Parathyroid adenoma (tissue), 2 donors: Measurements from ENCODE around the gene LATS2.
"Not testable (repeated sequence)": the region's sequence is repeated elsewhere in the genome, so short reads cannot be mapped to it uniquely, and the experiment has no call there.

Experiments used
- H2AFZ ChIP-seq: fragments of 300-600 bp; sonication (generic); one replicate; pipeline ENCODE4 v1.7.0; 2017; ENCODE audit warnings: antibody characterized with exemption, mild to moderate bottlenecking
- H3K27ac ChIP-seq: fragments of 300-600 bp; sonication (generic); one replicate; pipeline ENCODE4 v1.7.0; 2017
- H3K27me3 ChIP-seq: fragments of 300-600 bp; sonication (generic); one replicate; pipeline ENCODE4 v1.7.0; 2017; ENCODE audit warnings: low read length; ENCODE audit not compliant: control insufficient read depth, insufficient read depth
- H3K36me3 ChIP-seq: fragments of 300-600 bp; sonication (generic); one replicate; pipeline ENCODE4 v1.7.0; 2017; ENCODE audit warnings: low read length; ENCODE audit not compliant: control insufficient read depth, insufficient read depth
- H3K4me1 ChIP-seq: fragments of 300-600 bp; sonication (generic); one replicate; pipeline ENCODE4 v1.7.0; 2017; ENCODE audit warnings: control low read depth
- H3K4me2 ChIP-seq: fragments of 300-600 bp; sonication (generic); one replicate; pipeline ENCODE4 v1.7.0; 2017; ENCODE audit warnings: low read length
- H3K4me3 ChIP-seq: fragments of 300-600 bp; sonication (generic); one replicate; pipeline ENCODE4 v1.7.0; 2017; ENCODE audit warnings: low read depth, low read length
- H3K79me2 ChIP-seq: fragments of 300-600 bp; sonication (generic); one replicate; pipeline ENCODE4 v1.7.0; 2017; ENCODE audit warnings: control low read depth
- H3K9ac ChIP-seq: fragments of 300-600 bp; sonication (generic); one replicate; pipeline ENCODE4 v1.7.0; 2017; ENCODE audit warnings: mild to moderate bottlenecking
- H3K9me3 ChIP-seq: fragments of 300-600 bp; sonication (generic); one replicate; pipeline ENCODE4 v1.7.0; 2017; ENCODE audit warnings: low read length; ENCODE audit not compliant: control insufficient read depth
- TF ChIP-seq, protein P1 (sequence below): fragments of 300-600 bp; sonication (generic); IDR thresholded peaks from one replicate; pipeline ENCODE4 v1.7.0; 2017; ENCODE audit warnings: antibody characterized with exemption, mild to moderate bottlenecking
- donor health status: primary hyperparathyroidism.

The LATS2 gene

DNA sequence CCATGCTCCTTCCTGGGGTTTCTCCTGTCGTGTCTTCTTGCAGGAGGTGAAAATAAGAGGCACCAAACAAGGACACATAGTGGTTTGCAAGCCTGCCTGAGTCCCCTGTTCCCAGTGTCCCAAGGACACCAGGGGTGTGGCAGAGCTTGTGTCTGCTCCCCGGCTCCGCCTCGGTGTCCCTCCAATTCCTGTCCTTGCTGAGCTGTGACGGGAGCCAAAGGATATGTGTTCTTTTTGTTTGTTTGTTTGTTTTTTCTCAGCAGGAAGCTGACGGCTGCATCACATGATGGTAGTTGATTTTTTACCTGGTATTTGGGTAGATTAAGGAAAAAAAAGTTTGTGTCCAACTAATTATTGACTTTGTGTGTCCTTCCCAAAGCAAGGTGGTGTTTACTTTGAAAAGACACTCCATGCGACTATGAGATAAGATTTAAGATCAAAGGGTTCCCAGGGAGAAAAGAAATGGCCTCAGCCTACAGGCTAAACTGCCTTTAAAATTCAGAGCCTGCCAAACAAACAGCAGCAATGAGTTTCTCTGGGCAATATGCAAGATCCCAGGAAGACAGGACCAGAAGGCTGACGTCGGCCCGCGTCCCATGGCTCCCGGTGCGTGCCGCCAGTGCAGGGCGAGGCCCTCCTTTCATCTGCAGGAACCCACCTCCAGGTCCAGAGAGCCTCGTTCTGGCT, 108.0 kb downstream of the LATS2 start:
- Histone ChIP-seq H3K27ac (no peak overlapping the region), H3K4me1 (no peaks in the 10 kb centered on the region), H3K9me3 (no peaks in the 10 kb centered on the region), H3K4me3 (no peak overlapping the region), H2AFZ (no peak overlapping the region), H3K36me3 (no peaks in the 10 kb centered on the region), H3K27me3 (no peaks in the 10 kb centered on the region), H3K9ac (no peak overlapping the region), H3K4me2 (no peak overlapping the region), H3K79me2 (no peaks in the 10 kb centered on the region)
- TF ChIP-seq, protein P1, sequence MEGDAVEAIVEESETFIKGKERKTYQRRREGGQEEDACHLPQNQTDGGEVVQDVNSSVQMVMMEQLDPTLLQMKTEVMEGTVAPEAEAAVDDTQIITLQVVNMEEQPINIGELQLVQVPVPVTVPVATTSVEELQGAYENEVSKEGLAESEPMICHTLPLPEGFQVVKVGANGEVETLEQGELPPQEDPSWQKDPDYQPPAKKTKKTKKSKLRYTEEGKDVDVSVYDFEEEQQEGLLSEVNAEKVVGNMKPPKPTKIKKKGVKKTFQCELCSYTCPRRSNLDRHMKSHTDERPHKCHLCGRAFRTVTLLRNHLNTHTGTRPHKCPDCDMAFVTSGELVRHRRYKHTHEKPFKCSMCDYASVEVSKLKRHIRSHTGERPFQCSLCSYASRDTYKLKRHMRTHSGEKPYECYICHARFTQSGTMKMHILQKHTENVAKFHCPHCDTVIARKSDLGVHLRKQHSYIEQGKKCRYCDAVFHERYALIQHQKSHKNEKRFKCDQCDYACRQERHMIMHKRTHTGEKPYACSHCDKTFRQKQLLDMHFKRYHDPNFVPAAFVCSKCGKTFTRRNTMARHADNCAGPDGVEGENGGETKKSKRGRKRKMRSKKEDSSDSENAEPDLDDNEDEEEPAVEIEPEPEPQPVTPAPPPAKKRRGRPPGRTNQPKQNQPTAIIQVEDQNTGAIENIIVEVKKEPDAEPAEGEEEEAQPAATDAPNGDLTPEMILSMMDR = no peak

DNA sequence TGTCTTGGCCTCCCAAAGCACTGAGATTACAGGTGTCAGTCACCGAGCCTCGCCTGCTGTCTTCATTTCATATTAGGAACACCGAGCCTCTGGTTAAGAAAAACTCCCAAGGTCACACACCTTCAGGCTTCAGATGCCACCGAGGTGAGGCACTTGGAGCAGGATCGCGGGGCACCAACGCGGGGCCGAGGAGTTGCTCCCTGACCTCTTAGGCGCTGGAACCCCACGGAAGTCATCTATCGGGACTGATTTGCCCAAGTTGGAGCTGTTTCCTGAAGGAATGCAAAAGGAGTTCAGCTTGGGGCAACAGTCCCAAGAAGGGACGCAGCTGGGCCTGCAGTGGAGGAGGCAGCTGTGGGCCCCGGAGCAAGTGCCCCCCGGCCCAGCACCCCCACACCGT, 108.5 kb downstream of the LATS2 start:
- Histone ChIP-seq H3K27ac (no peak overlapping the region), H3K4me3 (no peak overlapping the region), H3K4me2 (no peak overlapping the region), H3K36me3 (no peaks in the 10 kb centered on the region), H3K9ac (no peak overlapping the region), H3K27me3 (no peaks in the 10 kb centered on the region), H3K4me1 (no peaks in the 10 kb centered on the region), H3K9me3 (no peaks in the 10 kb centered on the region), H2AFZ (no peak overlapping the region), H3K79me2 (no peaks in the 10 kb centered on the region)
- TF ChIP-seq, protein P1 = no peak

DNA sequence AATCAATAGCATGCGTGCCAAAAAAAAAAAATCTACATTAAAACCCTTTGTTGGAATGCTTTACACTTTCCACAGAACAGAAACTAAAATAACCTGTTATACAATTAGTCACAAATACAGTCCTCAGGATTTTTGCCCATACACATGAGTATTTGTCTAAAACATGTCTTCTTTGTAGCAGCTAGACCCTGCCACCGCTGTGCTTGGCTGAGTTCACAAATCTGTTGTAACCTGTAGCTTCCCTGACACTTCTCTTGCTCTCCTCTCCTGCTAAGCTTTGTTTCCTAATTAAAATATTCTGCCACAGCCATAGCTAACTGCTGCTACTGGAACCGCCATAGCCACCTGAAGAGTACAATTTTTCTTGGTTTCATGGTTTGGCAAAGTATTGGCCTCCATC, 113.4 kb downstream of the LATS2 start:
- not testable (repeated sequence) for H3K9ac ChIP-seq, H3K27ac ChIP-seq, H3K4me3 ChIP-seq, H3K79me2 ChIP-seq, H3K4me1 ChIP-seq, H3K27me3 ChIP-seq, H3K36me3 ChIP-seq, H3K4me2 ChIP-seq, H2AFZ ChIP-seq, H3K9me3 ChIP-seq

DNA sequence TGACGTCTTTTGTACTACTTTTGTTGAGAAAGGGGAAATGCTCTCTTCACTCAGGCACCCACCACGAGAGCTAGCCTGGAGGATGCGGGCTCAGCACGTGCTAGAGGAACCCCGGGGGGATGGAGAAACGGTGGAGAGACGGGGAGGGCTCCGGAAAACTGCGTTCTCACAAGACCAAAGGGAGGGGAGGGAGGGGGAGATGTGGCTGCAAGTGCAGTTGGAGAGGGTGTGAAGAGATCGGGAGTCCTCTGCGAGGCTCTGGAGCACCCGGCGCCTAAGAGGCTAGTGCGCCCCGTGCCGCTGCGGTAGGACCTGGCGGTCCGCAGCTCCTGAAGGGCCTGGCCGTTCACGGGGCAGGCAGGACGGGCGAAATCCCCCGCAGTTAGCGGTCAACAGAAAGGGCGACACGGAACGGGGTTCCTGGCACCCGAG, 115.4 kb downstream of the LATS2 start:
- TF ChIP-seq, protein P1 = no peak
- no peaks in the 10 kb centered on the region for H3K36me3 ChIP-seq
- H3K27ac ChIP-seq = no peak overlapping the region
- no peaks in the 10 kb centered on the region for H3K4me1 ChIP-seq
- H3K4me2 ChIP-seq = no peak overlapping the region
- no peak overlapping the region for H2AFZ ChIP-seq
- no peaks in the 10 kb centered on the region for H3K9me3 ChIP-seq
- no peaks in the 10 kb centered on the region for H3K27me3 ChIP-seq
- H3K4me3 ChIP-seq = no peak overlapping the region
- H3K79me2 ChIP-seq = no peaks in the 10 kb centered on the region
- no peak overlapping the region for H3K9ac ChIP-seq

DNA sequence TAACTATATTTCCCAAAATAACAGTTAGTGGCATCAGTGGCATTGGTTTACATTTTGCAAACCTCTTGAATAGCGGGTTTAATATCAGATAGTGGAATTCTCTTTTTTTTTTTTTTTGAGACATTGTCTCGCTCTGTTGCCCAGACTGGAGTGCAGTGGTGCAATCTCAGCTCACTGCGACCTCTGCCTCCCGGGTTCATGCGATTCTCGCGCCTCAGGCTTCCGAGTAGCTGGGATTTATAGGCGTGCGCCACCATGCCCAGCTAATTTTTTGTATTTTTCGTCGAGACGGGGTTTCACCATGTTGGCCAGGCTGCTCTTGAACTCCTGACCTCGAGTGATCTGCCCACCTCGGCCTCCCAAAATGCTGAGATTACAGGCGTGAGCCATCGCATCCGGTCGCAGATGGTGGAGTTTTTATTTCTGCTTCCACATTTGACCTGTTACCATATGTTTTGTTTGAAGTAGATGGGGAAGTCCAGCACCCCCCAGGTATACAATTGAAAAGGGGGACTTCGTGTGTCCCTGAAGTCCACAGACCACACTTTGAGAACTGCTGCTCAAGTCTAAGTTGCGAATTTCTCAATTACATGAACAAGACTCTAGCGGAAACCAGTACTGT, 118.3 kb downstream of the LATS2 start:
- Histone ChIP-seq H3K4me2 (peak overlapping the region; percentile 18), H3K36me3 (no peaks in the 10 kb centered on the region), H3K27ac (no peak overlapping the region), H3K27me3 (no peaks in the 10 kb centered on the region), H3K4me1 (no peaks in the 10 kb centered on the region), H3K79me2 (no peaks in the 10 kb centered on the region), H3K9ac (no peak overlapping the region), H3K4me3 (no peak overlapping the region), H3K9me3 (no peaks in the 10 kb centered on the region), H2AFZ (peak overlapping the region; percentile 62)
- TF ChIP-seq, protein P1 = no peak

DNA sequence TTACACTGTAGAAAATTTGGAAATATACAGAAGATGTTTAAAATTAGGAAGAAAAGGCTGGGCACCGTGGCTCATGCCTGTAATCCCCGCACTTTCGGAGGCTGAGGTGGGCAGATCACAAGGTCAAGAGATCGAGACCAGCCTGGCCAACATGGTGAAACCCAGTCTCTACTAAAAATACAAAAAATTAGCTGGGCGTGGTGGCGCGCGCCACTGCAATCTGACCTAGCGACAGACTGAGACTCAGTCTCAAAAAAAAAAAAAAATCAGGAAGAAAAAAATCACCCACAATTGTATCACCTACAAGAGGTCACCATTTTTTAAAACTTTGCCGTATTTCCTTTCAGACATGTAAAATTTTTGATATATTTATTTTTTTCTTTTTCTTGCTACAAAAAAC, 120.9 kb downstream of the LATS2 start:
- not testable (repeated sequence) for H3K27me3 ChIP-seq, H3K4me2 ChIP-seq, H3K9ac ChIP-seq, H3K27ac ChIP-seq, H2AFZ ChIP-seq, H3K4me3 ChIP-seq, H3K4me1 ChIP-seq, H3K36me3 ChIP-seq, H3K79me2 ChIP-seq, H3K9me3 ChIP-seq
